Glomerular visceral epithelial cell (primary cell): ENCODE data around the gene SLC35F3.
"Not testable (repeated sequence)": the region's sequence is repeated elsewhere in the genome, so short reads cannot be mapped to it uniquely, and the experiment has no call there.

Experiments
- DNase-seq: peaks from one replicate; pipeline ENCODE4 v3.0.0-alpha.2; 2016; ENCODE audit errors: extremely low spot score

Gene SLC35F3

DNA sequence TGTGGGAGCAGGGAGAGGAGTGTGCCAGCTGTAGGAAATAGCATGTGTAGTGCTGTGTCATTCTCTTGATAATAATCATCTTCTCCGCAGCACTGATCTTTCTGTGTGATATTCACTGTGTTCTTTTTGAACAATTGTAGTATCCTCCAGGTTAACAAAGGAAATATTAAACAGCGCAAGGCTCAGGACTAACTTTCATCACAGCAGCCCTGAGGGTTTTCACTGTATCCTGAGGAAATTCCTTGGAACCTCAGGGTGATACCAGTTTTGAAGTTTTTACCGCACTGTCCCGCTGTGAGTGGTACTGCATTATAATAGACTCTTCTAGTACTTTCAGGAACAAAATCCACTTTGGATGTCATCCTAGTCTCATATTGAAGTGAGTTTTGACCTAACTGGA, 240.4 kb downstream of the SLC35F3 start:
- no peak for DNase-seq

- no peak for DNase-seq
Measured at GRCh38 chr1:234148350-234148749, 243.9 kb downstream of the SLC35F3 start.

GRCh38 chr1:234148816-234149215, 244.3 kb downstream of the SLC35F3 start:
- no peak for DNase-seq

DNA sequence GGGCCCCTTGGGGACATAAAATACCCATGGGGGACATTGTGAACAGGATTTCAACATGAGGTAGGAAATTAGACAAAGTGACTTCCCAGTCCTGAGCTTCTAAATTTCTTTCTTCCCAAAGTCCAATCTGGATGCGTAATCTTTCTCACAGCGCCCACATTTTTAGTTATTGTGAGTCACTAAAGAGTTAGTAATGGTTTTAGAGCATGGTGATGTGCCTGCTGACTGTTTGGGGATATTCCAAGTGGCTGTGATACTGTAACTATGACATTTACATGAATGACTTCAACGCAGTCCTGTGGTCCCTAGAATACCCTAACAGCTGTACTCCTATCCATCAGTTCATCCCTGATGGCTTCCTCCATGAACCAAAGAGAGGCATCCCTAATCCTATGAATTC, 244.7 kb downstream of the SLC35F3 start:
- DNase-seq, result peak; percentile 2

DNA sequence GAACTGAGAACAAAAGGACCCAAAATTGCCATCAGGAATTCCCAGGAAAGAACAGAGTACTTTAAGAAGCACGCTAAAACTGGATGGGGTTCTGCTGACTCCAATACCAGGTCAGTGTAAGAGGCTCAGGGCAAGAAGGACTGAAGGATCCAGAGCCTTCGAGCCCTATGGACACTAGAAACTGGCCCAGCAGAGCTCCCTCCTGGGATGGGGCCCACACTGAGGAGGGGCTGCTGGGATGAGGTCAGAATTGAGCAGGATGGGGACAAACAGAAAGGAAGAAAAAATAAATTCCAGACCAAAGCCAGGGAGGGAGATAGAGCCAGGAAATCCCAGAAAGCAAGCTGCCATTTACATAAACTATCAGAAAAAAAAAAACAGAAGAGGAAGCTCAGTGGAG, 246.4 kb downstream of the SLC35F3 start:
- DNase-seq, result no peak

- DNase-seq, result not testable (repeated sequence)
Measured at GRCh38 chr1:234152344-234152743, 247.9 kb downstream of the SLC35F3 start.

DNA sequence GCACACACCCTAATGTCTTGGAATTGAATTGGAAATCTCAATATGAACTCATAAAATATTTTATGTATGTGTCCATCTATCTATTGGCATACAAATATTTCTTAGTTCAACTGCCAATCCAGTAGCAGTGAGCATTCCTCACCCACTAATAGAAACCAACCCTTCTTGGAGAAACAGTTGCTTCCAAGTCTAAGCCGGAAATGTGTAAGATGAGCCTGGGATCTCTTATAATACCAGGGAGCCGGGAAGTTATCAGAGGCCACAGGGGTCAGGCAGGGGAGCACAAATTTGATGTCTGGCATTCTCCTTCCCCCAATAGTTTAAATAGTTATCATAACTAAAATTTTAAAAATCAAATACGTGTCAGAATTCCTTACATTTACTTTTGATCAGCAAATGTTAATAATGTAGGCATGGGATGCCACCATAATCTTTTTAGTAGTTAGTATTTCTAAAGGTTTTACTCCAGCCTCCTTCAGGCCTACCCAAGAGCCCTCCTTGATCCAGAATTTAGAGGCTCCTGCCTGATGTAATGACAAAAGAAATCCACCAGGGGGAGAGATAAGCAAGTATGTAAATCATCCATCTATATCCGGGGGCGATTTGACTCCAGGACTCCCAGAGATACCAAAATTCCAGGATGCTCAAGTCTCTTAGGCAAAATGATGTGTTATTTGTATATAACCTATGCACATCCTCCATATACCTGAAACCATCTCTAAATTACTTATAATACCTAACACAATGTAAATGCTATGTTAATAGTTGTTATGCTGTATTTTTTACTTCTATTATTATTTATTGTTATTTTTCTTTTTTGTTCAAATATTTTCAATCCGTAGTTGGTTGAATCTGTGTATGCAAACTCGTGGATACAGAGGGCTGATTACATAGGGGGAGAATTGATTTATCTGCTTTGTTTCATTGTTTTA, 250.1 kb downstream of the SLC35F3 start:
- DNase-seq, result peak; percentile 81

DNA sequence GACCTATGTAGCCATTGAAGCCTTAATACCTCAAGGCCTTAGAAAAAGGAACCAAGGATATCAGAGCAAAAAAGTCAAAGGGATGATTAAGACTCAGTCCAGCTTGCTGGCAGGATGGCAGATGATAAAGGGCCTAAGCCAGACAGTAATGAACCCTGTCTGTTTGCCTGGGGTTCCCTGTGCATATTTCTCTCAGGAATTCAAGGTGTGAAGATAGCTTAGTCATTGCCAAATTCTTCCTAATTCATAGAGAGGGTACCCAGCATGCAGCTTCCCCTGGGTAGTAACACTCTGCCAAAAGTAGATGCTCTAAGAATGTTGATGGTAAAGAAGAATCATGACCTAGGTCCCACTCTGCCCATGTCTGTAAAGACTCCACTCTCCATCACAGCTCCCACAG, 258.2 kb downstream of the SLC35F3 start:
- no peak for DNase-seq

DNA sequence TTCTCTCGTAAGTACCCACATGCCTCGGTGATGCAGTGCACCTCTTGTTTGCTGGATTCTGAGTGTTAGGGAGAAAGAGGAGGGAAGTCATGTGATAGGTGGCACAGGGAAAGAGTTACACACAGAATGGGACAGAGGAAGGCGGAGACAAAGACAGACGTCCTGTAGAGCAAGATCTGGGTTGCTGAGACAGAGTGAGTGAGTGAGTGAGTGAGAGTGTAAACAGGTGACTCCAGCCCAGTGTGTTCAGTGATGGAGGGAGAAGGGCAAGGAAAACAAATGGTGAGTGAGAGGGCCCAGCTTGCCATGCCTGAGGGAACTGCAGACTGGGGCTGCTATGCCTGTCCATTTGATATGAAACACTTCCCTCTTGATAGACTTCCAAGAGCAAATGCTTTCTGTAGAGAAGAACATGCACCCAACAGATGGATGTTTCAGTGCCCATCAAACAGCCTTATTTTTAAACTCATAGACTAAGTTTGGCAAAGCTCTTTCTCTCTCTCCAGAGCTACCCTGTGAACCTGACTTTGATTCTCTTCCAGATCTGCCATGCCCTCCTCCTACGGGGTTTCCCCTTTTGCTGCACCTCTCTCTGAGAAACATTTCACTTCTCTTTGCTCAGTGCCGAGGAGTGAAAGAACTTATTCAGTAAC, 258.9 kb downstream of the SLC35F3 start:
- no peak for DNase-seq

DNA sequence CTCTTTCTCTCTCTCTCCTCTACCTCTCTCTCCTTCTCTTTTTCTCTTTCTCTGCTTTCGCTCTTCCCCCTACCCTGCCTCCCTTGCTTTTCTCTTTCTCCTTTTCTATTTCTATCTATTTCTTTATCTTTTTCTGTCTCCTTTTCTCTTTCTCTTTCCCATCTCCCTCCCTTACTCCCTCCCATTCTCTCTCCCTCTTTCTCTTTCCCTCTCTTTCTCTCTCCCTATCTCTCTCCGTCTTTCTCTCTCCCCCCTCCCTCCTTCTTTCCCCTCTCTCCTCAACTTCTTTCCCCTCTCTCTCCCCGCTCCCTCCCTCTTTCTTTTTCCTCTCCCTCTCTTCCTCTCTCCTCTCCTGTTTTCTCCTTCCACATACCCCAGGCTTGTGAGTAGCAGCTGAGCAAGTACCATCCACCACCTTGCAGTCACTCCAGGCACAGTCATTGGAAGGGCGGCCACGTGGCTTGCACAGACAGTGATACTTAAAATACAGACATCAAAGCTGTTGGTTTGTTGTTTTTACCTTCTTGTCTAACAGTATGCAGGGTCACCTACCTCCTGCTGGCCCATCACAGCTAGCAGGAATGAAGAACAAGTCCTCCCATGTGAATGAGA, 259.7 kb downstream of the SLC35F3 start:
- DNase-seq, result no peak

- no peak for DNase-seq
Measured at GRCh38 chr1:234168061-234168724, 263.7 kb downstream of the SLC35F3 start.

GRCh38 chr1:234169161-234169849, 264.8 kb downstream of the SLC35F3 start:
- no peak for DNase-seq

DNA sequence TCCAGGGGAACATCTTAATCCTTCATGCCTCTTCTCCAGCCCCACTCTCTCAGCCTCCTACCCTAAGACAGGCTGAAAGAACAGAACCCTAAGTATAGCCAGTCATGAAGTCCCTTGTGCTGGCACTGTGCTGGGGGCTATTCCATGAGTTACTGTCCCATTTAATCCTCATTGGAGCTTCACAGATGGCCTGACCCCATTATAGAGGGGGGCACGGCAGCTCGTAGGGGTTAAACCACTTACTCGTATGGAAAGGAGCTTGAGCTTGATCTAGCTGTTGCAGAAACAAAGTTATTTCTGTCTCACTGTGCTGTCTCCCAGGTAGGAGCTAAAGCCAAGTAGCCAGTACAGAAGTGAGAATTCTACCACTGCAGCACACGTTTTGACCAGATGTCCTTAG, 265.6 kb downstream of the SLC35F3 start:
- no peak for DNase-seq

DNA sequence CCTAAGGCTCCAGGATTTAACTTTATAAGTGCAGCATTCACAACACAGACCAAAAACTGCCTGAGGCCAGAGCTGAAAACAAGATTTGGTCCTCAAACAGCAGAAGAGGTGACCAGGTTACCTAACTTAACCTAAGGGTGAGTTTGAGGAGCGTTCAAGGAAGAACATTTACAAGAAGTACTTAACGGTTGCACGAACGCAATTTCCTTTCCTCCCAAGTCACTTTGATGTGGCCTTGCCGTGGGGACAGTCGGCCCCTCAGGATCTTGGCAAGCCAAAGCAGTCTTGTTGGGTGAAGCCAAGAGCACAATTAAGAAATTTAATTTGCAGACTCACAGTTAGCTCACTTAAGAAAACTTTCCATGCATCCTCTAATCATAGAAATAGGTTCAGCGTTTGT, 266.1 kb downstream of the SLC35F3 start:
- DNase-seq, result no peak

DNA sequence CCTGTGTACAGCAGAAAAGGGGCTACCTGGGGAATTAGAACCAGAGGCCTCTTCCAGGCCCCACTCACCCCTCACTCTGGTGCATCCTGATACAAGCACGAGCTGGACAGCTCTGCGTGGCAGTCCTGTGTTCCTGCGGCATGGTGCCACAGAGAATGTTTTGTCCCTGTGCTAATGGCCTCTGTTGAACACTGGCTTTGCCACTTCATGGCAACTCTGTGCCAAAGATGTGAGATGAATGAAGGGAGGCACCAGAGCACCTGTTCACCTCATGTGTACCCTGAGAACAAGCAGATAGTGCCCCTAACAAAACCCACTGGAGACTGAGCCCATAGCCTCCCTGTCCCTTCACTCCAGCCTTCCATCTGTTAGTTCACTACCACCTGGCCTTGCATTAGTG, 269.5 kb downstream of the SLC35F3 start:
- DNase-seq, result no peak

- no peak for DNase-seq
Measured at GRCh38 chr1:234175363-234175762, 270.9 kb downstream of the SLC35F3 start.

- DNase-seq, result no peak
Measured at GRCh38 chr1:234176000-234176399, 271.5 kb downstream of the SLC35F3 start.

- not testable (repeated sequence) for DNase-seq
Measured at GRCh38 chr1:234176847-234177246, 272.4 kb downstream of the SLC35F3 start.

GRCh38 chr1:234185438-234185837, 281.0 kb downstream of the SLC35F3 start:
- no peak for DNase-seq

- DNase-seq, result peak; percentile 91
Measured at GRCh38 chr1:234186037-234186688, 281.7 kb downstream of the SLC35F3 start.

GRCh38 chr1:234188454-234188792, 283.9 kb downstream of the SLC35F3 start:
- DNase-seq, result no peak
